NCI-H2107 (cell line): ENCODE data around the gene KLHL29.

Experiments
- DNase-seq: peaks from one replicate; lab custom pipeline; 2025; lab: John Stamatoyannopoulos, UW

The KLHL29 gene

GRCh38 chr2:23531280-23531679 lies 146.3 kb downstream of the KLHL29 start:
- no peak for DNase-seq

GRCh38 chr2:23531881-23532280 lies 146.9 kb downstream of the KLHL29 start:
- no peak for DNase-seq

GRCh38 chr2:23532391-23533337 lies 147.7 kb downstream of the KLHL29 start:
- DNase-seq: no peak

GRCh38 chr2:23533338-23533695 lies 148.3 kb downstream of the KLHL29 start:
- DNase-seq: no peak

- no peak for DNase-seq
These were observed 149.8 kb downstream of the KLHL29 start for GRCh38 chr2:23534771-23535170.

GRCh38 chr2:23536326-23536725 lies 151.3 kb downstream of the KLHL29 start:
- DNase-seq: no peak

- DNase-seq: no peak
These were observed 153.0 kb downstream of the KLHL29 start for GRCh38 chr2:23537991-23538390.

- no peak for DNase-seq
These were observed 153.6 kb downstream of the KLHL29 start for GRCh38 chr2:23538566-23538965.

GRCh38 chr2:23540804-23541360 lies 155.9 kb downstream of the KLHL29 start:
- no peak for DNase-seq

- DNase-seq: no peak
These were observed 156.7 kb downstream of the KLHL29 start for GRCh38 chr2:23541503-23542229.

GRCh38 chr2:23542230-23542789 lies 157.3 kb downstream of the KLHL29 start:
- no peak for DNase-seq

- DNase-seq: no peak
These were observed 158.3 kb downstream of the KLHL29 start for GRCh38 chr2:23543302-23543701.

GRCh38 chr2:23543728-23544127 lies 158.7 kb downstream of the KLHL29 start:
- DNase-seq: no peak

- DNase-seq: no peak
These were observed 159.8 kb downstream of the KLHL29 start for GRCh38 chr2:23544589-23545295.

GRCh38 chr2:23545396-23545795 lies 160.4 kb downstream of the KLHL29 start:
- no peak for DNase-seq

GRCh38 chr2:23545811-23546210 lies 160.8 kb downstream of the KLHL29 start:
- DNase-seq: no peak

GRCh38 chr2:23546913-23547312 lies 161.9 kb downstream of the KLHL29 start:
- DNase-seq: no peak

GRCh38 chr2:23547725-23548124 lies 162.7 kb downstream of the KLHL29 start:
- DNase-seq: no peak

- no peak for DNase-seq
These were observed 163.3 kb downstream of the KLHL29 start for GRCh38 chr2:23548143-23548769.

GRCh38 chr2:23549051-23549450 lies 164.1 kb downstream of the KLHL29 start:
- no peak for DNase-seq

GRCh38 chr2:23549821-23550530 lies 165.0 kb downstream of the KLHL29 start:
- no peak for DNase-seq
